ENCODE measurements around the gene CDH4. TPM values are rescaled to one million over a fixed set of nuclear protein-coding genes. Genes with fewer than 3 reads are reported as not detected.

The CDH4 gene
- total RNA-seq, 1 experiment from 2014 or later, result not detected

GRCh38 chr20:61846741-61847419 lies 594.8 kb downstream of the CDH4 start:
- Histone ChIP-seq H3K9me3 (ENCODE audit: control insufficient read depth, insufficient read depth, low read depth, low read length) (no peaks in the 10 kb centered on the region), H3K4me3 (ENCODE audit: low read depth in 2 of 2, low read length in 2 of 2) (no peak overlapping the region), H3K27ac (ENCODE audit: low read length) (no peak overlapping the region), H3K4me1 (ENCODE audit: control insufficient read depth, insufficient read depth, low read length) (no peaks in the 10 kb centered on the region), H3K36me3 (ENCODE audit: control insufficient read depth, insufficient read depth, low read length) (no peaks in the 10 kb centered on the region), H3K27me3 (ENCODE audit: control insufficient read depth, insufficient read depth, low read length) (peaks cover 4% of the 10 kb centered on the region; the same call in 1 of the 2 replicates)
- intact Hi-C loops (cut with micrococcal nuclease; ENCODE audit: unreplicated experiment) (no loop called here), in situ Hi-C loops (cut with HindIII; ENCODE audit: low pct_unique_long_range_greater_than_20kb, low sequenced_read_pairs) (no loop called here)
- TF ChIP-seq CTCF (IDR thresholded peaks at IDR 0.05), result no peak
- TF ChIP-seq, protein P1, sequence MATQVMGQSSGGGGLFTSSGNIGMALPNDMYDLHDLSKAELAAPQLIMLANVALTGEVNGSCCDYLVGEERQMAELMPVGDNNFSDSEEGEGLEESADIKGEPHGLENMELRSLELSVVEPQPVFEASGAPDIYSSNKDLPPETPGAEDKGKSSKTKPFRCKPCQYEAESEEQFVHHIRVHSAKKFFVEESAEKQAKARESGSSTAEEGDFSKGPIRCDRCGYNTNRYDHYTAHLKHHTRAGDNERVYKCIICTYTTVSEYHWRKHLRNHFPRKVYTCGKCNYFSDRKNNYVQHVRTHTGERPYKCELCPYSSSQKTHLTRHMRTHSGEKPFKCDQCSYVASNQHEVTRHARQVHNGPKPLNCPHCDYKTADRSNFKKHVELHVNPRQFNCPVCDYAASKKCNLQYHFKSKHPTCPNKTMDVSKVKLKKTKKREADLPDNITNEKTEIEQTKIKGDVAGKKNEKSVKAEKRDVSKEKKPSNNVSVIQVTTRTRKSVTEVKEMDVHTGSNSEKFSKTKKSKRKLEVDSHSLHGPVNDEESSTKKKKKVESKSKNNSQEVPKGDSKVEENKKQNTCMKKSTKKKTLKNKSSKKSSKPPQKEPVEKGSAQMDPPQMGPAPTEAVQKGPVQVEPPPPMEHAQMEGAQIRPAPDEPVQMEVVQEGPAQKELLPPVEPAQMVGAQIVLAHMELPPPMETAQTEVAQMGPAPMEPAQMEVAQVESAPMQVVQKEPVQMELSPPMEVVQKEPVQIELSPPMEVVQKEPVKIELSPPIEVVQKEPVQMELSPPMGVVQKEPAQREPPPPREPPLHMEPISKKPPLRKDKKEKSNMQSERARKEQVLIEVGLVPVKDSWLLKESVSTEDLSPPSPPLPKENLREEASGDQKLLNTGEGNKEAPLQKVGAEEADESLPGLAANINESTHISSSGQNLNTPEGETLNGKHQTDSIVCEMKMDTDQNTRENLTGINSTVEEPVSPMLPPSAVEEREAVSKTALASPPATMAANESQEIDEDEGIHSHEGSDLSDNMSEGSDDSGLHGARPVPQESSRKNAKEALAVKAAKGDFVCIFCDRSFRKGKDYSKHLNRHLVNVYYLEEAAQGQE (IDR thresholded peaks at IDR 0.05; ENCODE audit: insufficient read depth in 1 of 2, low read depth in 2 of 2, low read length in 1 of 2), result no peak
- TF ChIP-seq POLR2AphosphoS5 (IDR thresholded peaks at IDR 0.05; ENCODE audit: low read depth, low read length), result no peak
- TF ChIP-seq SIN3A (IDR thresholded peaks at IDR 0.05; ENCODE audit: borderline replicate concordance, insufficient read depth, low read depth, low read length), result no peak
- TF ChIP-seq TCF7L2 (IDR thresholded peaks at IDR 0.05; ENCODE audit: low read depth, low read length), result no peak
- POLR2A ChIA-PET, result no interaction called here
- CTCF ChIA-PET, result no interaction called here
- no TSS peak for BruUV-seq (replicated peaks)
- no peak for ATAC-seq
- DNase-seq (ENCODE audit: low read depth, low spot score), result no peak

- no peak overlapping the region for H3K27ac ChIP-seq (ENCODE audit: low read length)
- CTCF ChIA-PET, result no interaction called here
- H3K4me1 ChIP-seq (ENCODE audit: control insufficient read depth, insufficient read depth, low read length), result no peaks in the 10 kb centered on the region
- no peak for TF ChIP-seq TCF7L2 (IDR thresholded peaks at IDR 0.05; ENCODE audit: low read depth, low read length)
- TF ChIP-seq, protein P1 (IDR thresholded peaks at IDR 0.05; ENCODE audit: insufficient read depth in 1 of 2, low read depth in 2 of 2, low read length in 1 of 2), result no peak
- no peak for TF ChIP-seq SIN3A (IDR thresholded peaks at IDR 0.05; ENCODE audit: borderline replicate concordance, insufficient read depth, low read depth, low read length)
- no peak for TF ChIP-seq POLR2AphosphoS5 (IDR thresholded peaks at IDR 0.05; ENCODE audit: low read depth, low read length)
- TF ChIP-seq CTCF (IDR thresholded peaks at IDR 0.05), result no peak
- H3K9me3 ChIP-seq (ENCODE audit: control insufficient read depth, insufficient read depth, low read depth, low read length), result no peaks in the 10 kb centered on the region
- no TSS peak for BruUV-seq (replicated peaks)
- in situ Hi-C loops (cut with HindIII; ENCODE audit: low pct_unique_long_range_greater_than_20kb, low sequenced_read_pairs) (no loop called here), intact Hi-C loops (cut with micrococcal nuclease; ENCODE audit: unreplicated experiment) (no loop called here)
- POLR2A ChIA-PET, result no interaction called here
- no peak overlapping the region for H3K4me3 ChIP-seq (ENCODE audit: low read depth in 2 of 2, low read length in 2 of 2)
- no peaks in the 10 kb centered on the region for H3K36me3 ChIP-seq (ENCODE audit: control insufficient read depth, insufficient read depth, low read length)
- DNase-seq (ENCODE audit: low read depth, low spot score) (no peak), ATAC-seq (no peak)
- peaks cover 2% of the 10 kb centered on the region; the same call in 1 of the 2 replicates for H3K27me3 ChIP-seq (ENCODE audit: control insufficient read depth, insufficient read depth, low read length)
Measured at GRCh38 chr20:61847420-61847748, 595.3 kb downstream of the CDH4 start.
